NCI-H510A treated with DMSO at 0.1 percent for 48 hours (cell line): ENCODE data around the gene AKAP13.

Experiments
- DNase-seq: peaks from one replicate; lab custom pipeline; 2025; lab: John Stamatoyannopoulos, UW

AKAP13 gene

GRCh38 chr15:85741021-85741421 lies 360.6 kb downstream of the AKAP13 start:
- no peak for DNase-seq

- DNase-seq, result no peak
Measured at GRCh38 chr15:85741662-85742061, 361.3 kb downstream of the AKAP13 start.

DNA sequence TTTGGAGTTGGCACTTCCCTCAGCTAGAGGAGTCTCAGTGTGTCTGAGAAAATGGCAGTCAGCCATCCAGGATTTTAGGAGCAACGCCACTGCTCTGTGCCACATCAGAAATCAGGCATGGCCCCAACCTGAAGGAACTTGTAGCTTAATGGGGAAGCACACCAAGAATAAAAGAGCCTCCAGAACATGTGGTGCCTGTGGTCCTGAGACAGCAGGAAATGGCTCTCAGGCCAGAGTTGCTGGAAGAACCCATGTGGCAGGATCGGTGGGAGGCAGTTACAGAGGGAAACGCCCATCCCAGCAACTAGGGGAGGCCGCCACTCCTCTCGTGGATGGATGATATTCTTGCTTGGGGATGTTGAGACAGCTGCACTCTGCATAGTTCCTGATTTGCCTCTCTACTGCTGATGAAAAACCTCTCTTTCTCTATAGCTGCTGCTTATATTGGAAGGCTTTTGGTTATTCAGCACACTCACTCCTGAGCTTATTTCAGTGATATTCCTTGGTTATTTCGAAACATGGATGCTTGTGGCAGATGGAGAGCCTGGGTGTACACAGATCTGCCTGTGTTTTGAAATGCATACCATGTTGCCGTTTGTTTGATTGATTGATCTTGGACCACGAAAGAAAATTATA lies 361.9 kb downstream of the AKAP13 start:
- no peak for DNase-seq

- no peak for DNase-seq
Measured at GRCh38 chr15:85743392-85744055, 363.1 kb downstream of the AKAP13 start.

GRCh38 chr15:85744579-85744978 lies 364.2 kb downstream of the AKAP13 start:
- DNase-seq, result no peak

- no peak for DNase-seq
Measured at GRCh38 chr15:85745023-85745422, 364.6 kb downstream of the AKAP13 start.

GRCh38 chr15:85745525-85746150 lies 365.2 kb downstream of the AKAP13 start:
- no peak for DNase-seq

GRCh38 chr15:85746641-85747040 lies 366.2 kb downstream of the AKAP13 start:
- DNase-seq, result no peak

DNA sequence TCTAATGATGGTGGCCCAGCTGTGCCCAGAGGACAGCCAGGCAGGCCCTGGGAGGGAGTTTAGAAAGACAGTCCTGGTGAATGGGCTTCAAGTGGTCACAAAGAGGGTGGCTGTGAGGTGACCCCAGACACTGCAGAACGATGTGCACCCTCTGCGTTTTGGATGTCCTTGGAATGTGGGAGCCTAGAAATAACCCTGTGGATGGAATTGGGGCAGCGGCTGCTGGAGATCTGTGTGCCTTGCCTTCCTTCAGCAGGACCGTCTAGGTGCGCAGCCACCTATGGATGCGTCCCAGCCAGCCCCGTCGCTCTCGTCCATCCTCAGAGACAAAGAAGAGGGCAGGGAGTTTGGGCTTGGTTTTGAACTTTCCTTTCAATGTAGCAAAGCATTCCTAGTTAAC lies 367.8 kb downstream of the AKAP13 start:
- DNase-seq, result no peak

GRCh38 chr15:85748729-85749128 lies 368.3 kb downstream of the AKAP13 start:
- DNase-seq, result no peak

- DNase-seq, result no peak
Measured at GRCh38 chr15:85749261-85750151, 369.1 kb downstream of the AKAP13 start.

DNA sequence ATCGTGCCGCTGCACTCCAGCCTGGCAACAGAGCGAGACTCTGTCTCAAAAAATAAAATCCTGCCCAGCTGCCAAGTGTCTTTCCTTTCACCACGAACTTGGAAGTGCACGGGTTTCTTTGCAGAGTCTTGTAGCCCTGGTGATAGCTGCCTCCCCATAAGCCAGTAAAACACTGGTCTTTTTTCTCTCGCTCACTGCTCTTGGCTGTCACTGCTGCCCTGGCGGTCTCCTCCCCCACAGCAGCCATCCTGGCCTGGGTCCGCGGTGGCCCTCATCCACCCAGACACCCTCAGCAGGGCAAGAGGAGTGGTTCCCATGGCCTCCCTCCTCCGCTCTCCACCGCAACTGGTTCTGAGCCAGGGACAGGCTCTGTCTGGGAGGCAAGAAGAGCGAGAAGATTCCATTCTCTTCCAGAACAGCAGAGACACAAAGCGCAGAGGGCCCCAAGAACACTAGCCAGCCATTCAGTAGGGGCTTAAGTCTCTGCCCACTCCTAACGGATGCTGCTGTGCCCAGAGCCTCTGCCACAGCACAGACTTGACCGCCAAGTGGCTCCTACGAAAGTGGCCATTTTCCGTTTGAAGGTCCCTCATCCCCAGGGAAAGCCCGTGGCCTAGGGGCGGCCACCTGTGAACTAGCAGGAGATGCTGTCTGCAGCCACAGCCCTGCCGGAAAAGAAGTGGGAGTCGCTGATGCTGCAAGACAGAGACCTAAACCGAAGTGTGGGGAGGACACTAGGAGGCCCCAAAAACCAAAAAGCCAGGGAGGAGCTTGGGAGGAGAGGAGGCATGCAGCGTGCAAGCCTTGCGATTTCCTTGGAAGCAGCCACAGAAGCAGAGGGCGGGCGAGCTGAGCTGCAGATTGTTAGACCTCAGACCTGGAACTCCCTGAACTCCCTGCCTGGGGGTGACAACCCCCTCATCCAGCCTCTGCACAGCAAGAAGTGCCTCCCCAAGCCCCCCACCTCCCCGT lies 370.2 kb downstream of the AKAP13 start:
- DNase-seq, result no peak

DNA sequence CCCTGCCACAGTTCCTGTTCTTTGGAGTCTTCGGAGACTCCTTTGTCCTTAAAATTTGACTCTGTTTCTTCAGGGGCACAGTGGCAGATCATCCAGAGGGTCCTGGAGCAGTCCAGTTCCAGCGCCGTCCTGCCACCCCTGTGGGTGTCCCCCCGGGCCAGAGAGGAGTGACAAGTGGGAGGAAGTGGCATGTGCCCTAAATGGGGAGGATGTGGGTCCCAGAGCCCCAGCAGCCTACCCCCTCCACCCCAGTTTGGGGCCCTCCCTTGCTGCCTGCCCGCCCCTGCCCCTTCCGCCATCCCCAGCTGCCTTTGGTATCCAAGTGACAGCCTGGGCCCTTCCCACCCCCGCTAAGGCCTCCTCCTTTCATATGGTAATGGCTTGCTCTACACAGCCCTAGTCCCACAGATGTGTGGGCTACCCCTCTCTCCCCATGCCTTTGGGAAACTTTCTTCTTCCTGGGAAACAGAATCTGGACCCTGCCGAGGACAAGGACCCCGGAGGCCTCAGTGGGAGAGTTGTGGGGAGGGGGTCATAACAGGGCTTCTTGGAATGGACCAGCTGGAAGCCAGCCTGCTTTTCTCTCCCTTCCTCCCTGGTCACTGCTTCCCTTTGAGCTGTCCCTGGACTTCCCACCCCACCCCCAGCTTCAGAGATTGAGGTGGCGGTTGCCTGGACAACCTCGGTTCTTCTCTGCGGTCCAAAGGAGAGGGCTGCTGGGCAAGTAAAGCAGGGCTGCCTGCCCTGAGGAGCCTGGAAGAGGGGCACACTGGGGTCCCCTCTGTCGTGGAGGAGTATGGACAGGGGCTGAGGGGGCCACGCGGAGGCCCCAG lies 371.1 kb downstream of the AKAP13 start:
- DNase-seq, result no peak

DNA sequence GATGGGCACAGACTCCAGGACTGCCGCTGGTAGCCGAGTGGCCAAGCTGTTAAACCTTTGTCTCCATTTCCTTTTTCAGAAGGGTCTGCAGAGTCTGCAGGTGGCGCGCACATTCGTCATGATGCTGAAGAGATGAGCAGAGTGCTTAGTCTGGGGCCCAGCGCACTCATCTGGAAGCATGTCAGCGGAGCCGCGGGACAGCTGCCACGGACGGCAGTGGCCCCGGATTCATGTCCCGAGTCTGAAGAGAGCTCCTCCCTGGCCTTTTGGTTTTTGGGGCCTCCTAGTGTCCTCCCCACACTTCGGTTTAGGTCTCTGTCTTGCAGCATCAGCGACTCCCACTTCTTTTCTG lies 371.7 kb downstream of the AKAP13 start:
- DNase-seq, result no peak

DNA sequence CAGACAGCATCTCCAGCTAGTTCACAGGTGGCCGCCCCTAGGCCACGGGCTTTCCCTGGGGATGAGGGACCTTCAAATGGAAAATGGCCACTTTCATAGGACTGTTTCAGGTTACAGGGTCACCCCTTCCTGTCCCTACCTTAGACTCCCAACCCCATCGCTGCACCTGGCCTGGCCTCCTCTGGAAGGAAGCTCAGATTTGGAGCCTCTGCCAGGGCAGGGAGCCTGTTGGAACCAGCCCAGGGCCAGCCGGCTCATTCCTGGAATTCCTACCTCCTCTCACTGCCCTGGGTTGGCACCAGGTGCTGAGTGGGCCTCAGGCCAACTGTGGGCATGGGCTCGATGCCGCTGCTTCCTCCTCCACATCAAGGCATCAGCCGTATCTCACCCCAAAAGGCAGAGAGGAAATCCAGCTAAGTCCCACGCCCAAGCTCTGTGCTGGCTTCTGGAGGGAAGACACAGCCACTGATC lies 372.1 kb downstream of the AKAP13 start:
- DNase-seq, result no peak

DNA sequence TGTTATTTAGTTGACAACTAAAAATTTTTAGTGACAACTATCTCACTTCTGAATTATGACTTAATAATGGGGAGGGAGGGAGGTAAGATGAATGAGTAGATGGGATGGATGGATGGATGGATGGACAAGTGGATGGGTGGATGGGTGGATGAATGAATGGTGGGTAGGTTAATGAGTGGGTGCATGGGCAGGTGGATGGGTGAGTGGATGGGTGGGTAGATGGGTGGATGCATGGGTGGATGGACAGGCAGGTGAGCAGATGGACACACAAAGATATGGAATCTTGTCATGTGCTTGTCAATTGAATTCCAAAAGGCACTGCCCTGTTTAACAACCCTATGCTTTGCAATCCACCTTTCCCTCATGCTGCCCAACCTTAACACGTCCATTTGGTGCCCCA lies 372.9 kb downstream of the AKAP13 start:
- no peak for DNase-seq

DNA sequence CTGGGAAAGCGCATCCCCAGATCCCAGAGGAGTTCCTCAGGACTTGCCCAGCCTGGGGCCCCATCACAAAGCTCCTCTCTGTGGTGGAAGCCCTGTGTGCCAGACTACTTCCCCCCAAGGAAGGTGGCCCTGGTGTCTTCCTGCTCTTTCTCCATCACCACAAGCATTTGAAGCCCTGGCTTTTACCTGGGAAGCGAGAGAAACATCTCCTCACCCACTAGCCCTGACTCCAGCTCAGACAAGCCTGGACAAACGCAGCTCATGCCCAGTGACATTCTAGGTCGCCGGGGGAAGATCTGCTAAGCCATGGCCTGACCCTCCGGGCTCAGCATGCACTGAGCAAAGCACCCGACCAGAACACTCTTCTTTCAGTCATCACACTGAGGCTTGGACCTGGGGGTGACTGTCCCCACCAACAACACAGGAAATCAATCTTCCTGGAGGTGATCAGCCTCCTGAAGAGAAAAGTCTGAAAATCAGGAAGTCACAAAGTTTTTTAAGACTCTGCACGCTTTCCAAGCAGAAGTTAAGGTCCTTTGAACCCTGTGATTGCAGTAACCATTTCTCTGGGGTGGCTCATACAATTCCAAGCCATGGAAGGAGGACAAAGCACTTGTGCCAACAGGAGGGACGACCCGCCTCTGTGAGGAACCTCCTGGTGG lies 373.5 kb downstream of the AKAP13 start:
- no peak for DNase-seq

- no peak for DNase-seq
Measured at GRCh38 chr15:85754989-85755388, 374.6 kb downstream of the AKAP13 start.

- DNase-seq, result no peak
Measured at GRCh38 chr15:85755471-85755870, 375.1 kb downstream of the AKAP13 start.

GRCh38 chr15:85755942-85756341 lies 375.5 kb downstream of the AKAP13 start:
- no peak for DNase-seq
